Measurements from ENCODE around the gene ROR1.

The ROR1 gene

GRCh38 chr1:63946866-63947491 is 173.2 kb downstream of the ROR1 start:
- DNase-seq, result no peak

GRCh38 chr1:63947904-63948303 is 174.1 kb downstream of the ROR1 start:
- no peak for DNase-seq

- DNase-seq, result no peak
Measured at GRCh38 chr1:63950023-63950422, 176.2 kb downstream of the ROR1 start.

GRCh38 chr1:63951059-63951946 is 177.5 kb downstream of the ROR1 start:
- DNase-seq, result no peak

DNA sequence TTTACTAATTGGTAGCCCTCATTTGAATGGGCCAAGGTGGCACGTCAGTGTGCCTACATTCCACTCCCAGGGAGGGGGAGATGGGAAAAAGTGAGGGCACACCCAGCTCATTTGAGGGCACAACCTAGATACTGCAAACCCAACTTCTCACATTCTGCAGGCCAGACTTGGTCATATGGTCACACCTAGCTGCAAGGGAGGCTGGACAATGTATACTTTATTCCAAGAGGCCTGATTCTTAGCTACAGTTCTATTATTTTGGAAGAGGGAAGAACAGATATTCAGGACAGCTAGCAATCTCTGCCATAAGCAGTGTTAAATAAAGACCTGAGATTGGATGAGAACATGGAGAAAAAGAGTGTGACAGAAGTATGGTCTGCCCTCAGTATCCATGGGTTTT is 180.4 kb downstream of the ROR1 start:
- DNase-seq, result no peak

DNA sequence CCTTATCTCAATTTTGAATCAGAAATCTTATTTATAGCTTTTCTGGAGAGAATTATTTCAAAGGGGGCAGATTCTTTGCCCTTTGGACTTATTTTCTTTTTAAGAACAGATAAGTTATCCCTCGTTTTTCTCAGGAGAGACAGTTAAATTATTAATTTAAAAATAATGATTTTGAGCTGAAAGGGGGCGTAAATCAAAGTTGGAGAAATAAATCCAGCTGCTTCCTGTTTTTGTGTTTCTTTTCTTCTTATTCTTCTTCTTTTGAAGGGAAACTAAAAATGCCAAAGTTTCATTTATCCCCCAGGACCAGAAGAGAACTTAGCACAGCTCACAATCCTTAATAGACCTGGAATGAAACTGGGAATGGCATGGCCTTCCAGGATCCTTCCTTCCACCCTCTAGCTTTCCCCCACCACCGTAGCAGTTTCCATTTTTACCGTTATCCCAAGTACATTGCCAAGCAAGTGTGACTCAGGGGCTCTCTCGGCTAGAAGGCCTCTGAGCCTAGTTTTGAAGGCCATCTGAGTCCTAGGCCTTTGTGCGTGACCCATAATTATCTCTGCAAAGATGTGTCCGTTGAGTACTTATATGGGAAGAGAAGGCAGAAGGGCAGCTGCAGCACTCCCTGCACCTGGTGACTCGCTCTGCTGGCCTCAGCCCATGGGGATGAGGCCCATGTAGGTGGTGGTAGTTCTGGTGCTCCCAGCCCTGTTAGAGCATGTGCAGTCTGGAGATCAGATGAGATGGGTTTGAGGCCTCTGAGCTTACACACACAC is 181.7 kb downstream of the ROR1 start:
- DNase-seq, result no peak

DNA sequence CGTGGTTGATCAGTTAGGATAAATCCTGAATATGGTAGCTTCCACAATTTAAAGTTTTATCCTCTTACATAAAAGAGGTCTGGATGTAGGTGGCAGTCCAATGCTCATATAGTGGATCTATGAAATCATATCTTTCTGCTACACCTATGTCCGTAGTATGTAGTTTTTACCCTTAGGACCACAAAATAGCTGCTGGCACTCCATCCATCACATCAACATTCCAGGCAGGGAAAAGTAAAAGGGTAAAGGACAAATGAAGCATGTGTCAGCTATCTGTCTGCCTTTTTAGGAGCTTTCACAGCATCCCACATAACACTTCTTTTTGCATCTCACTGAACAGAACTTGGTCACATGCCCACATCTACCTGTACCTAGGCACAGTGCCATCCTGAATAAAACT is 184.7 kb downstream of the ROR1 start:
- no peak for DNase-seq

- DNase-seq, result no peak
Measured at GRCh38 chr1:63960326-63960725, 186.5 kb downstream of the ROR1 start.

DNA sequence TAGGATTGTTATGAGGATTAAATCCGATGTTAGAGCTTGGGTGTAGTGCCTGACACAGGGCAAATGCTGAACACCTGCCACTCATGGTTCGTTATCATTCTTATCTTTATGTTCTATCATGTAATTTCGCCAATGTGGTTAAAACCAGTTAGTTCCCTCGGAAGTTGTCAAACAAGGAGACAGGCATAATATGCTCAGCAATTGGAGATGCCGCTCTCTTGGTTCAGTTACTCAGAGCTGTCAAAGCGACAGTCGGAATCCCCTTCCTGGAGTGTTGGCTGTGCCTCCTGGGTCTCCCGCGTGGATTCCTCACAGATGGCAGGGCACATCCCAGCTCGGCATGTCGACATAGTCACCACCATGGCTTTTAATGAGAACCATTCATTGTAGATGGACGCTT is 192.2 kb downstream of the ROR1 start:
- DNase-seq, result no peak

GRCh38 chr1:63967901-63968300 is 194.1 kb downstream of the ROR1 start:
- DNase-seq, result no peak

- no peak for DNase-seq
Measured at GRCh38 chr1:63968663-63969440, 195.0 kb downstream of the ROR1 start.

DNA sequence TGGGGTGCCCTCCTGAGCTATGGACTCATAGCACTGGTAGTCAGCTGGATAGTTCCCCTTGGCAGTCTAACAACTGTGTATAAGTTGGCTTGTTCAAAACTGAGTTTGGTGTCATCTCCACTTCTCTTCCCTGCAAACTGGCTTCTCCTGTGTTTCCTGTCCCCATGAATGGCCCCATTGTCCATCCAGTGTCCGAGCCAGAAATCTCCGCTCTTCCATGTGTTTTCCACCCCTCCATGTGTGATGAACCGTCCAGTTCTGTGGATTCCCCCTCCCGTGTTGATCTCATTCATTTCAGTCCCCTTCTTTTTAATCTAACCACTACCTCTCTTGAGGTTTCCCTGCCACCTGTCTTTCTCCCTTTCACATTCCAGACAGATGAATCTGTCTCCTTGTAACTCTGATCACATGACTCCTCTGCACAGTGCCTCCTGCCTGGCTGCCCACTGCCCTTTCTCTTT is 195.7 kb downstream of the ROR1 start:
- DNase-seq, result no peak

DNA sequence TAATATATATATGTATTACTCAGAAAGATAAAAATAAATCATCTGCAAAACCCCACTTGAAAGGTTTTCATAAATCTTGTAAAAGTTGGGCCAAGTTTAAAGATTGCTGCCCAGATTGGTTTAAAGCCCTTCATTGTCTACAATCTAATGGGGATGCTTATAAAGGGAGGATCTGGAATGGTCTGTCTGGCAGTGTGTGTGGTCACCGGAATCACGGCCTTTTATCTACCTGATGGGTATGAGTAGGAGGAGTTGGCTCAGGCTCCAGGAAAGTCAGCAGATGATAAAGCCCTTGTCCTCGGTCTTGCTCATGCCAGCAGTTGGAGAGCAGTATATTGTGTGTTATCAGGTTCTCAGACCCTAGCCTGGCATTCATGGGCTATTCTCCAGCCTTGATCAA is 197.7 kb downstream of the ROR1 start:
- DNase-seq, result no peak

DNA sequence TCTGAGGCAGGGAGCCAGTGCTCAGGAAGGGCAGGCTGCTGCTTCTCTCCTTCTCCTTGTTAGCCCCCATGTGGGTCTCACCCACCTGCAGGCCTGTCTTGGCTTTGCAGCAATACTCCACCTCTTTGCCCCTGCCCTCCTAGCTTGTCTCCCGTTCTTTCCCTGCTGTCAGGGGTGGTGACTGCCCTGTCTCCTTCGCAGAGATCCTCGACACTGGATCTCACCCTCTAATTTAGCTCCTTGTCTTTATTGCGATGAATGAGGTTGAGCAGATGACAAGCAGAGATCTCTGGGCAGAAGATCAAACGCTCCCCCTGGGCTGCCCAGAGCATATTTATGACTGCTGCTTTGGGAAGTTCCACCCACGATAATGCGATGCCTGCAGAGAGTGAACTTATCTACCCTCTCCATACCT is 199.2 kb downstream of the ROR1 start:
- no peak for DNase-seq

DNA sequence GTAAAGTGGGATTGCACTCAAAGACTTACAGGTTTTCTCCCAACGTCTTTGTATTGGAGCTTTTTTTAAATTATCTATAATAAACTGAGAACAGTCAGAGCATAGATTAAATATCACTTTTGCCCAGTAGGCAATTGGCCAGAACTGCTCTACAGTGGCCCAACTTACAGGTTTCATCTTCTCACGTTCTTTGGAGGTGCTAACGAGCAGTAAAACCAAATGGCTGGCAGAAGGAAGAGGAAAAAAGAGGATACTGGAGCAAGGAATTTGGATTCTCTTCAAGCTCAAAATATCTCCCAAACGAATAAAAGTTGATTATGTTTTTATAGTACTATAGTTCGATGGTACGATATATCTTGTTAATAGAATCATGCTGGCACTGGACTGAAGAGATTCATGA is 201.1 kb downstream of the ROR1 start:
- DNase-seq, result no peak

DNA sequence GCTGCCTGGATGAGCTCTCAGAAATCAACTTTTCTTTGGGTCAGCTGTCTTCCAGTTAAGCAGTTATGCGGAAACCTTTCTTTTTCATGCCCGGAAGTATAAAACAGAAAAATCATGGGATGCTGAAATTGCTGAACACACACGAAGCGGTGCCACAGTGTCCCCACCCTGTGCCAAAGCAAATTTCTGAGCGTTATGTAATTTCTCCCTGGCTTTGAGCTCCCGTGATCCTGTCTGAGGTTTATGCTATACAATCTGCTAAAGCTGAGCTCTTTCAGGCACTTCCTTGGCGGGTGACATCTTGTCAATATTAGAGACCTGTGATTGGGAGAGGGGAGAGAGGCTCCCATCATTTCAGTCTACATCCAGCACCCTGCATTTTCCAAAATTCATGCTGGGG is 201.7 kb downstream of the ROR1 start:
- DNase-seq, result no peak

DNA sequence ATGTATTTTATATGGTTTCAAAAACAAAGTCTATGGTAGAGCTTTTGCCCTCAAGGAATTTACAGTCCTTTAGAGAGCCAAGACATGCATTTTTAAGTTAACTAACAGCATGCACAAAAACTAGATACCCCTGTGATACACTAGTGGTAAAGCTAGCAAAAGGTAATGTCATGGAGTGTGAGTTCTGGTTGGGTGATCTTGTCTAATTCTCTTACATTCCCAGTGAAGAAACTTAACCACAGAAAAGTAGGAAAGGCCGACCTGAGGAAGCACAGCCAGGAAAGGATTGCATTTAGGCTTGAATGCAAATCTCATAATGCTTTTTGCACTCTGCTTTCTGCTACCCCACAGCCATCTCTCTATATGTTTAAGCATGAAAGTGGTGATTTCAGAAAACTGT is 202.2 kb downstream of the ROR1 start:
- no peak for DNase-seq

DNA sequence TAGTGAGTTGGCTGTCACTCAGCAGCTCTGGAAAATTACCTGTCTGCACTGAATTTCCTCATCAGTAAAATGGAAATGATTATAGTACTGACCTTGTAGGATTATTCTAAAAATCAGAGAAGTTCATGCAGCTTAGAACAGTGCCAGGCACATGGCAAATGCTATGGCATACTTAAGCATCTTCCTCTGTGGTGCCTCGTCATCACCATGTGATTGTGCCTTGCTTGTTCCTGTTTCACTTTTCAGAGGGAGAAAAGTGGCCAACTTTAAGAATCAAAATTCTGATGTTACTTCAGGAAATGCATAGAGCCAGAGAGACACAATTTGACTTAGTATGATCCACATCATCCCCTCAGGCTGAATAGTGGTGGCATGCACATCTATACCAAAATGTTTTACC is 203.6 kb downstream of the ROR1 start:
- DNase-seq, result no peak

DNA sequence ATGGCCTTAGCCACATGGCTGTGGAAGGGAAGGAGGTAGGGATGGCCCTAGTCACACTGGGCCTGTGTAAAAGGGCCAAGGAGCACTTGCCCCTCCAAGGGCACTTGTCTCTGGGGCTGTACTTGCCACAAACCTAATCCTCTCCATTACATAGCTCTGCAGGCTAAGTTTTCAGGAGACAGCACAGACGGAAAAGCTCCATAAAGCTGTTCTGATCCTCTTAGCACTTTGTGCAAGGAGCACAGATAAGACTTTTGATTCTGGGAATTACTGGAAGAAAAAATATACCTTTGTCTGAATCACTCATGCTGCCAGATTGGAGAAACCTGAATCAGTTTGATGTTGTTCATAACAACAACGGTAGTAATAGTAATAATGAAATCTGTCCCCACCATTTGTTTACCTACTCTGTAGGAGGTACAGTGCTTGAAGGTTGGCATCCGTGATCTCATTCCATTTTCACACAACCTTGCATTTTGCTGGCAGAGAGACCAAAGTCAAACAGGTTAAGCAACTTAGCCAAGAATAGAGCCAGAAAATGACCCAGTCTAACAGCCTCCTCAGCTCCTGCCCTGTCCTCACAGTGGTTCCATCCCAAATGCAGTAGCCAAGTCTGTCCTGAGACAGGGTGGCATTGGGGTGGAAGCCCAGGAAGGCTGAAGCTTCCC is 207.1 kb downstream of the ROR1 start:
- no peak for DNase-seq

- no peak for DNase-seq
Measured at GRCh38 chr1:63981408-63981773, 207.6 kb downstream of the ROR1 start.

- no peak for DNase-seq
Measured at GRCh38 chr1:63982201-63982600, 208.4 kb downstream of the ROR1 start.

Data from stimulated activated naive CD4-positive, alpha-beta T cell (primary cell).